Activated naive CD4-positive, alpha-beta T cell treated with anti-CD3 and anti-CD28 coated beads, Interleukin-2, amount 50 U/mL, for 24 hours (primary cell): ENCODE data around the gene FHAD1.

ENCODE experiments used
- H3K27ac Mint-ChIP-seq: one replicate; pipeline ENCODE4 v1.8.0; 2021; ENCODE audit warnings: mild to moderate bottlenecking, mixed read lengths
- H3K27me3 Mint-ChIP-seq: one replicate; pipeline ENCODE4 v1.8.0; 2021; ENCODE audit warnings: mixed read lengths
- H3K36me3 Mint-ChIP-seq: one replicate; pipeline ENCODE4 v1.8.0; 2021; ENCODE audit warnings: mixed read lengths
- H3K4me1 Mint-ChIP-seq: one replicate; pipeline ENCODE4 v1.8.0; 2021; ENCODE audit warnings: mixed read lengths
- H3K4me3 Mint-ChIP-seq: one replicate; pipeline ENCODE4 v1.8.0; 2021; ENCODE audit warnings: mild to moderate bottlenecking, mixed read lengths
- H3K9me3 Mint-ChIP-seq: one replicate; pipeline ENCODE4 v1.8.0; 2021; ENCODE audit warnings: mixed read lengths

FHAD1 gene

GRCh38 chr1:15212954-15213291 is 34.1 kb upstream of the FHAD1 start:
- Mint-ChIP-seq H3K4me1 (no peaks in the 10 kb centered on the region), H3K36me3 (no peaks in the 10 kb centered on the region), H3K9me3 (no peaks in the 10 kb centered on the region), H3K27ac (no peak overlapping the region), H3K4me3 (no peak overlapping the region), H3K27me3 (no peaks in the 10 kb centered on the region)

- Mint-ChIP-seq H3K9me3 (no peaks in the 10 kb centered on the region), H3K4me1 (no peaks in the 10 kb centered on the region), H3K27ac (no peak overlapping the region), H3K4me3 (no peak overlapping the region), H3K27me3 (no peaks in the 10 kb centered on the region), H3K36me3 (no peaks in the 10 kb centered on the region)
Measured at GRCh38 chr1:15213341-15213821, 33.6 kb upstream of the FHAD1 start.

- H3K27ac Mint-ChIP-seq, result no peak overlapping the region
- no peaks in the 10 kb centered on the region for H3K9me3 Mint-ChIP-seq
- H3K4me1 Mint-ChIP-seq, result no peaks in the 10 kb centered on the region
- no peak overlapping the region for H3K4me3 Mint-ChIP-seq
- no peaks in the 10 kb centered on the region for H3K36me3 Mint-ChIP-seq
- peaks cover 1% of the 10 kb centered on the region for H3K27me3 Mint-ChIP-seq
Measured at GRCh38 chr1:15214527-15214926, 32.5 kb upstream of the FHAD1 start.

GRCh38 chr1:15215116-15215515 is 31.9 kb upstream of the FHAD1 start:
- no peaks in the 10 kb centered on the region for H3K4me1 Mint-ChIP-seq
- H3K9me3 Mint-ChIP-seq, result no peaks in the 10 kb centered on the region
- H3K4me3 Mint-ChIP-seq, result no peak overlapping the region
- H3K27ac Mint-ChIP-seq, result no peak overlapping the region
- peaks cover 1% of the 10 kb centered on the region for H3K27me3 Mint-ChIP-seq
- H3K36me3 Mint-ChIP-seq, result no peaks in the 10 kb centered on the region

GRCh38 chr1:15217654-15218053 is 29.4 kb upstream of the FHAD1 start:
- Mint-ChIP-seq H3K9me3 (no peaks in the 10 kb centered on the region), H3K4me3 (no peak overlapping the region), H3K36me3 (no peaks in the 10 kb centered on the region), H3K27ac (no peak overlapping the region), H3K27me3 (peaks cover 3% of the 10 kb centered on the region), H3K4me1 (no peaks in the 10 kb centered on the region)

- no peak overlapping the region for H3K4me3 Mint-ChIP-seq
- no peaks in the 10 kb centered on the region for H3K9me3 Mint-ChIP-seq
- peaks cover 3% of the 10 kb centered on the region for H3K27me3 Mint-ChIP-seq
Measured at GRCh38 chr1:15218287-15219279, 28.4 kb upstream of the FHAD1 start.

GRCh38 chr1:15219280-15220023 is 27.6 kb upstream of the FHAD1 start:
- Mint-ChIP-seq H3K36me3 (no peaks in the 10 kb centered on the region), H3K4me3 (no peak overlapping the region), H3K27me3 (peaks cover 3% of the 10 kb centered on the region), H3K4me1 (no peaks in the 10 kb centered on the region), H3K9me3 (no peaks in the 10 kb centered on the region), H3K27ac (no peak overlapping the region)

More at GRCh38 chr1:15218287-15219279, 28.4 kb upstream of the FHAD1 start:
- Mint-ChIP-seq H3K27ac (no peak overlapping the region), H3K4me1 (no peaks in the 10 kb centered on the region), H3K36me3 (no peaks in the 10 kb centered on the region)

GRCh38 chr1:15220024-15220392 is 27.0 kb upstream of the FHAD1 start:
- H3K27me3 Mint-ChIP-seq, result peaks cover 3% of the 10 kb centered on the region
- H3K36me3 Mint-ChIP-seq, result no peaks in the 10 kb centered on the region
- no peaks in the 10 kb centered on the region for H3K9me3 Mint-ChIP-seq
- H3K4me1 Mint-ChIP-seq, result no peaks in the 10 kb centered on the region
- no peak overlapping the region for H3K27ac Mint-ChIP-seq
- H3K4me3 Mint-ChIP-seq, result no peak overlapping the region

GRCh38 chr1:15220825-15221431 is 26.1 kb upstream of the FHAD1 start:
- Mint-ChIP-seq H3K27me3 (peaks cover 3% of the 10 kb centered on the region), H3K9me3 (no peaks in the 10 kb centered on the region), H3K4me3 (no peak overlapping the region), H3K36me3 (no peaks in the 10 kb centered on the region), H3K27ac (no peak overlapping the region), H3K4me1 (no peaks in the 10 kb centered on the region)

- H3K4me3 Mint-ChIP-seq, result no peak overlapping the region
- no peaks in the 10 kb centered on the region for H3K4me1 Mint-ChIP-seq
- H3K27me3 Mint-ChIP-seq, result peaks cover 3% of the 10 kb centered on the region
- H3K9me3 Mint-ChIP-seq, result no peaks in the 10 kb centered on the region
- no peaks in the 10 kb centered on the region for H3K36me3 Mint-ChIP-seq
- H3K27ac Mint-ChIP-seq, result no peak overlapping the region
Measured at GRCh38 chr1:15222653-15223303, 24.2 kb upstream of the FHAD1 start.

GRCh38 chr1:15224259-15224869 is 22.7 kb upstream of the FHAD1 start:
- no peaks in the 10 kb centered on the region for H3K4me1 Mint-ChIP-seq
- H3K36me3 Mint-ChIP-seq, result no peaks in the 10 kb centered on the region
- peaks cover 2% of the 10 kb centered on the region for H3K27me3 Mint-ChIP-seq
- peak overlapping the region; percentile 5 for H3K27ac Mint-ChIP-seq
- no peak overlapping the region for H3K4me3 Mint-ChIP-seq
- no peaks in the 10 kb centered on the region for H3K9me3 Mint-ChIP-seq

- no peak overlapping the region for H3K4me3 Mint-ChIP-seq
Measured at GRCh38 chr1:15224974-15225373, 22.0 kb upstream of the FHAD1 start.

GRCh38 chr1:15225461-15225860 is 21.6 kb upstream of the FHAD1 start:
- Mint-ChIP-seq H3K27ac (no peak overlapping the region), H3K4me1 (no peaks in the 10 kb centered on the region), H3K9me3 (no peaks in the 10 kb centered on the region), H3K36me3 (no peaks in the 10 kb centered on the region), H3K4me3 (no peak overlapping the region), H3K27me3 (peaks cover 2% of the 10 kb centered on the region)

More at GRCh38 chr1:15224974-15225373, 22.0 kb upstream of the FHAD1 start:
- H3K9me3 Mint-ChIP-seq, result no peaks in the 10 kb centered on the region
- peaks cover 2% of the 10 kb centered on the region for H3K27me3 Mint-ChIP-seq
- no peaks in the 10 kb centered on the region for H3K36me3 Mint-ChIP-seq
- no peak overlapping the region for H3K27ac Mint-ChIP-seq
- H3K4me1 Mint-ChIP-seq, result no peaks in the 10 kb centered on the region

- peaks cover under 1% of the 10 kb centered on the region for H3K27me3 Mint-ChIP-seq
- H3K36me3 Mint-ChIP-seq, result no peaks in the 10 kb centered on the region
- no peak overlapping the region for H3K4me3 Mint-ChIP-seq
- H3K4me1 Mint-ChIP-seq, result peaks cover 11% of the 10 kb centered on the region
- H3K27ac Mint-ChIP-seq, result peak overlapping the region; percentile 63
- no peaks in the 10 kb centered on the region for H3K9me3 Mint-ChIP-seq
Measured at GRCh38 chr1:15226388-15227255, 20.4 kb upstream of the FHAD1 start.
